Sigmoid colon (tissue), 7 donors: ENCODE measurements around the gene SMIM13. TPM values are rescaled to one million over a fixed set of nuclear protein-coding genes. Genes with fewer than 3 reads are reported as not detected.

ENCODE experiments used
- DNase-seq: peaks from one replicate; pipeline ENCODE4 v3.0.0-alpha.2; 2019
- H3K27ac ChIP-seq, 4 donors: fragments of 200-600 bp; sonication (generic); one replicate each; pipeline ENCODE4 v1.5.1; 2016 to 2019; ENCODE audit warnings: mild to moderate bottlenecking in 1 of 4
- H3K27me3 ChIP-seq, 3 donors: fragments of 200-600 bp; sonication (generic); one replicate each; pipeline ENCODE4 v1.5.1; 2019; ENCODE audit warnings: mild to moderate bottlenecking in 1 of 3
- H3K36me3 ChIP-seq, 4 donors: fragments of 200-600 bp; sonication (generic); one replicate each; pipeline ENCODE4 v1.5.1; 2016 to 2019
- H3K4me1 ChIP-seq, 4 donors: fragments of 200-600 bp; sonication (generic); one replicate each; pipeline ENCODE4 v1.5.1; 2017 to 2019
- H3K4me3 ChIP-seq, 4 donors: fragments of 200-600 bp; sonication (generic); one replicate each; pipeline ENCODE4 v1.5.1; 2017 to 2019; ENCODE audit warnings: mild to moderate bottlenecking in 2 of 4, moderate library complexity in 1 of 4
- H3K9me3 ChIP-seq, 4 donors: fragments of 200-600 bp in 3 of 4; sonication (generic) in 3 of 4; one replicate each; pipeline versions ENCODE4 v1.5.1 to v1.6.1; 2013 to 2019
- EP300 ChIP-seq, 4 donors: sonication (generic); formaldehyde crosslinking; IDR thresholded peaks; one replicate each; pipeline ENCODE4 v1.6.1; 2017; ENCODE audit warnings: antibody characterized with exemption in 4 of 4
- POLR2A ChIP-seq, 2 donors: fragments of 450-650 bp; IDR thresholded peaks; one replicate each; pipeline ENCODE4 v1.6.1; 2016; ENCODE audit warnings: antibody characterized with exemption in 2 of 2, mild to moderate bottlenecking in 2 of 2, moderate library complexity in 2 of 2
- POLR2AphosphoS5 ChIP-seq, 4 donors: sonication (generic); formaldehyde crosslinking; IDR thresholded peaks; one replicate each; pipeline ENCODE4 v1.6.1; 2017; ENCODE audit warnings: antibody characterized with exemption in 4 of 4
- WGBS, 2 donors: extraction: QIAGEN DNeasy Blood & Tissue Kit; methylation state at CpG; one replicate each; pipeline ENCODE4 v1.1.7; 2013; 5-methylcytosine and 5-hydroxymethylcytosine counted together
- intact Hi-C: fragments of 100-400 bp; cut with DNase I; formaldehyde crosslinking; loops from one replicate; pipeline ENCODE4 v1.15.1; 2023
- polyA plus RNA-seq, 3 donors: library from polyadenylated mRNA; stranded (reverse); fragments of 200-250 nt; gene quantifications; one replicate each; pipeline ENCODE4 v1.2.3, GENCODE V29; 2013
- total RNA-seq, 4 donors: library from RNA; depleted of rRNA; stranded (reverse); fragments of >200 nt; gene quantifications; one replicate each; pipeline ENCODE4 v1.1.0, GENCODE V29; 2016
- TF ChIP-seq, protein P1 (sequence below), 4 experiments: fragments of 450-650 bp in 3 of 4; fragments of 200-600 bp in 1 of 4; IDR thresholded peaks; one replicate each; pipeline ENCODE4 v1.5.1; 2016 to 2019; ENCODE audit warnings: antibody characterized with exemption in 4 of 4, mild to moderate bottlenecking in 3 of 4, moderate library complexity in 2 of 4
- donor health status: healthy with polysubstance abuse.
- donor health status: Bipolar disorder and iron deficiency.
- donor health status: healthy.

Gene SMIM13
- total RNA-seq: 10 to 100 TPM in 1 of 4 donors, 1 to 10 TPM in 3; 8.7 to 12.1 (median 8.8) TPM
- polyA plus RNA-seq: 1 to 10 TPM; 1.8 to 2.9 (median 2.8) TPM

DNA sequence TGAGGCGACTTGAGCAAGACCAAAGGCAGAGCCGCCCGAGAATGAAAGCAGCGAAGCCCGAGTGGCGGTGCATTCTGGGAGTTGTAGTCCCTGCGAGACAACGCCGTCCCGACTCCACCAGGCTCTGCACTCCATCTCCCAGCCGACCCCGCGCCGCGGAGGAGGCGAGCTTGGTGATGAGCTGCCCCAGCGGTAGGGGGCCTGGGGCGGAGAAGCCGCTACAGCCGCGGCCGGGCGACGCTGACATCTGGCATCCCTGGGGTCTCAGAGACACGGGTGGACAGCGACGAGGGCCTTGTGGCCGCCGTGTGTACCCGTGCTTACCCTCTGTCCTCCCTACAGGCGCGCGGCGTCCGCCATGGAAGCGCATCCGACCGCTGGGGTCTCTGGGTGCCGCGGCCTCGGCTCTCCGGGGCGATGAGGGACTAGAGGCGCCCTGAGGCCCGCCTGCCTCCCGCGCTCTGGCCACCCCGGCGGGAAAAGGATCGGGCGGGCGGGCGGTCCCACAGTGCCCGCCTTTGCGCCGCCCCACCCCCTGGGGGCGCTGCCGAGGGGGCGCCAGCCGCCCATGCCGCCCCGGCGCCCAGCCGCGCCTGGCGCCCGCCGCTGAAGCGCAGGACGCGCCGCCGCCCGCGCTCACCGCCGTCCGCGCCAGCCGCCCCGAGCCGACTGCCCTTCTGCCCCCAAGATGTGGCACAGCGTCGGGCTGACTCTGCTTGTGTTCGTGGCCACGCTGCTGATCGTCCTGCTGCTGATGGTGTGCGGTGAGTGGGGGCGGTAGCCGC, at the start of gene SMIM13:
Gene SMIM13 (plus strand): TSS at position 209 of the 785 bp plus-strand sequence. CDS start 480 bp downstream, at position 689.
- 0% methylated on average over 90 of the region's 90 CpGs for WGBS, 2 donors
- peak within 1 kb of the TSS; percentile 89 to 98 (median 92) for H3K4me3 ChIP-seq
- peak within 1 kb of the TSS; percentile 97 to 98 (median 98) for H3K27ac ChIP-seq
- DNase-seq: peak; percentile 98
- intact Hi-C loops: loop anchor here (5.0 to 10.0 kb wide), 3 partner anchors 349 to 921 kb away; partner anchors contain the start of genes HIVEP1 and TMEM14B
- TF ChIP-seq POLR2A (IDR thresholded peaks at IDR 0.05): peak; percentile 54 to 57
- TF ChIP-seq POLR2AphosphoS5 (IDR thresholded peaks at IDR 0.05): peak; percentile 51 to 87 (median 86)
- TF ChIP-seq, protein P1, sequence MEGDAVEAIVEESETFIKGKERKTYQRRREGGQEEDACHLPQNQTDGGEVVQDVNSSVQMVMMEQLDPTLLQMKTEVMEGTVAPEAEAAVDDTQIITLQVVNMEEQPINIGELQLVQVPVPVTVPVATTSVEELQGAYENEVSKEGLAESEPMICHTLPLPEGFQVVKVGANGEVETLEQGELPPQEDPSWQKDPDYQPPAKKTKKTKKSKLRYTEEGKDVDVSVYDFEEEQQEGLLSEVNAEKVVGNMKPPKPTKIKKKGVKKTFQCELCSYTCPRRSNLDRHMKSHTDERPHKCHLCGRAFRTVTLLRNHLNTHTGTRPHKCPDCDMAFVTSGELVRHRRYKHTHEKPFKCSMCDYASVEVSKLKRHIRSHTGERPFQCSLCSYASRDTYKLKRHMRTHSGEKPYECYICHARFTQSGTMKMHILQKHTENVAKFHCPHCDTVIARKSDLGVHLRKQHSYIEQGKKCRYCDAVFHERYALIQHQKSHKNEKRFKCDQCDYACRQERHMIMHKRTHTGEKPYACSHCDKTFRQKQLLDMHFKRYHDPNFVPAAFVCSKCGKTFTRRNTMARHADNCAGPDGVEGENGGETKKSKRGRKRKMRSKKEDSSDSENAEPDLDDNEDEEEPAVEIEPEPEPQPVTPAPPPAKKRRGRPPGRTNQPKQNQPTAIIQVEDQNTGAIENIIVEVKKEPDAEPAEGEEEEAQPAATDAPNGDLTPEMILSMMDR (IDR thresholded peaks at IDR 0.05): peak; percentile 33 to 52 (median 42)
- TF ChIP-seq EP300 (IDR thresholded peaks at IDR 0.05): no peak
- H3K36me3 ChIP-seq: no peaks in the 10 kb centered on the region
- peaks cover 0 to 24% (median 18%) of the 10 kb centered on the region in 4 donors for H3K4me1 ChIP-seq
- no peaks in the 10 kb centered on the region for H3K27me3 ChIP-seq
- H3K9me3 ChIP-seq: no peaks in the 10 kb centered on the region

DNA sequence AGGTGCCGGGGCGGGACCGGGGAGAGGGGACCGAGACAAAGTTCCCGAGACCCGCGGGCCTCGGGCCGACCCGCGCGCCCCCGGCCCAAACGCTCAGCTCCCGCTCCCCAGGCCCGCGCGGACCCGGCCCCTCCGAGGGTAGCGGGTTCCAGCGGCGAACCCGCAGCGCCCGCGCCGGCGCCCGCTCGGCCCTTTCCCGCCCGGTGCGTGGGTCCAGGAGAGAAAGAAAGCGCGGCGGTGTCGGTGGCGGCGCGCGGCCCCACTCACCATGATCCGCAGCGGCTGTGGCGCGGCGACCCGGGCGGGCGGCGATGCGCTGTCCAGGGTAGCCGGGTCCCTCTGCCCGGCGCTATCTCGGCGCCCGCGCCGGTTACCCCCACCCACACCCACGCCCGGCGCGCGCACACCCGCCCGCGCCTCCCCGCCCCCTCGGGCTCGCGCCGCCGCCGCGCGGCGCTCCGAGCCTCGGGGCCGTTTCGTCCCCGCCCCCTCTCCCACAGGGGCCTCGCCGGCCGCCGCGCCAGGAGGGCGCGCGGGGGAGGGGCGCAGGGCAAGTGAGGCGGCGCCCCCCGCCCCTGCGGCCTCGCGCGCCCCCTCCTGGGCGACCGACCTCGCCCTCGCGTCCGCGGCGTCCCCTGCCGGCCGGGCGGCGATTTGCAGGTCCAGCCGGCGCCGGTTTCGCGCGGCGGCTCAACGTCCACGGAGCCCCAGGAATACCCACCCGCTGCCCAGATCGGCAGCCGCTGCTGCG, 49.5 kb upstream of the SMIM13 start, which contains the start of gene ELOVL2:
Gene ELOVL2 (minus strand): TSS at position 345 of the 751 bp plus-strand sequence. CDS start 75 bp downstream, at position 270.
- WGBS, 2 donors: 3 to 7% methylated on average over 124 of the region's 124 CpGs
- TF ChIP-seq, protein P1 (IDR thresholded peaks at IDR 0.05): no peak
- TF ChIP-seq EP300 (IDR thresholded peaks at IDR 0.05) (no peak), POLR2A (IDR thresholded peaks at IDR 0.05) (no peak), POLR2AphosphoS5 (IDR thresholded peaks at IDR 0.05) (no peak)
- Histone ChIP-seq H3K36me3 (no peaks in the 10 kb centered on the region), H3K9me3 (no peaks in the 10 kb centered on the region), H3K27me3 (peaks cover 24 to 94% (median 56%) of the 10 kb centered on the region in 3 donors), H3K4me1 (peaks cover 0 to 14% (median 11%) of the 10 kb centered on the region in 4 donors), H3K27ac (no peak within 1 kb of the TSS), H3K4me3 (peak within 1 kb of the TSS; percentile 11 to 57 (median 50))
- intact Hi-C loops: no loop called here
- no peak for DNase-seq

DNA sequence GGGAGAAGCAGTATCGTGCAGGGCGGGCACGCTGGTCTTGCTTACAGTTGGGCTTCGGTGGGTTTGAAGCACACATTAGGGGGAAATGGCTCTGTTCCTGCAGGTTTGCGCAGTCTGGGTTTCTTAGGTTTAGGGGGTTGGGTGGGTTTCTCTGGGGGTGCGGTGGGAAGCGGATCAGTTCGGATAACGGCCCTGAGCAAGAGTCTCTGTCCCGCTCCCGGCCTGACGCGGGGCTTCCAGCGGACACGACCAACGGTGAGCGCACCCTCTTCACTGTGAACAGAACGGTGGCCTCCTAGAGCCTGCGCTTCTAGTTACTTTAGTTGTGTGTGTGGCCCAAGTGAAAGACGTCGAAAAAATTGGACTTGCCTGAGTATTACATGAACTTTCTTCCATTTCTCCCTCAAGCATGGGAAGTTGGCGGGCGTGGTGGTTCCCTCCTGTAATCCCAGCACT, 48.9 kb upstream of the SMIM13 start:
- no peak for TF ChIP-seq POLR2AphosphoS5 (IDR thresholded peaks at IDR 0.05)
- TF ChIP-seq, protein P1 (IDR thresholded peaks at IDR 0.05): no peak
- no peak for TF ChIP-seq POLR2A (IDR thresholded peaks at IDR 0.05)
- no peak for TF ChIP-seq EP300 (IDR thresholded peaks at IDR 0.05)
- Histone ChIP-seq H3K9me3 (no peaks in the 10 kb centered on the region), H3K4me1 (peaks cover 0 to 14% (median 11%) of the 10 kb centered on the region in 4 donors), H3K36me3 (no peaks in the 10 kb centered on the region), H3K4me3 (peak overlapping the region in 3 of 4 donors; percentile 45 to 57 (median 55)), H3K27ac (no peak overlapping the region), H3K27me3 (peaks cover 24 to 94% (median 56%) of the 10 kb centered on the region in 3 donors)
- 35 to 61% methylated on average over 23 of the region's 23 CpGs for WGBS, 2 donors
- intact Hi-C loops: no loop called here
- DNase-seq: no peak

DNA sequence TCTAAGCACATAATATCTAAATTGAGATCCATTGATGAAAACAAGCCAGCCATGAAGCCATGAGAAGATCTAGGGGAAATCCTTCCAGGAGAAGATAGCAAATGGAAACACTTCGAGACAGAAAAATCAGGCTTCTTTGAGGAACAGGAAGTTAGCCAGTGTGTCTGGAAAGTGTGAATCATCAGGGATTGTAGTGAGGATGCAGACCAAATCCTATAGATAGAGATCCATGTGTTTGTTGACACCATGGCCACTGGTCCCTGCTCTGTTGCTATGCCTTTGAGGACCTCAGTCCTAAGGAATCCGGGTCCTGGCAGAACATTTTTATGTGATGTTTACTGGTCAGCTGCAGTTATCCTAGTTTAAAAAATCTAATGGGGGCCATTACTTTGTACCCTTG, 42.9 kb upstream of the SMIM13 start:
- Histone ChIP-seq H3K36me3 (no peaks in the 10 kb centered on the region), H3K4me3 (no peak overlapping the region), H3K4me1 (no peaks in the 10 kb centered on the region), H3K27ac (no peak overlapping the region), H3K27me3 (peaks cover 2 to 50% (median 25%) of the 10 kb centered on the region in 3 donors), H3K9me3 (no peaks in the 10 kb centered on the region)
- intact Hi-C loops: no loop called here
- no peak for DNase-seq
- WGBS, 2 donors: 65 to 66% methylated on average over 2 of the region's 2 CpGs
- TF ChIP-seq, protein P1 (IDR thresholded peaks at IDR 0.05): no peak
- TF ChIP-seq EP300 (IDR thresholded peaks at IDR 0.05) (no peak), POLR2A (IDR thresholded peaks at IDR 0.05) (no peak), POLR2AphosphoS5 (IDR thresholded peaks at IDR 0.05) (no peak)
